ENCODE data around the gene RANBP17.
A peak's percentile ranks its signal among the peaks of the same experiment; 100 is the strongest.

Gene RANBP17

DNA sequence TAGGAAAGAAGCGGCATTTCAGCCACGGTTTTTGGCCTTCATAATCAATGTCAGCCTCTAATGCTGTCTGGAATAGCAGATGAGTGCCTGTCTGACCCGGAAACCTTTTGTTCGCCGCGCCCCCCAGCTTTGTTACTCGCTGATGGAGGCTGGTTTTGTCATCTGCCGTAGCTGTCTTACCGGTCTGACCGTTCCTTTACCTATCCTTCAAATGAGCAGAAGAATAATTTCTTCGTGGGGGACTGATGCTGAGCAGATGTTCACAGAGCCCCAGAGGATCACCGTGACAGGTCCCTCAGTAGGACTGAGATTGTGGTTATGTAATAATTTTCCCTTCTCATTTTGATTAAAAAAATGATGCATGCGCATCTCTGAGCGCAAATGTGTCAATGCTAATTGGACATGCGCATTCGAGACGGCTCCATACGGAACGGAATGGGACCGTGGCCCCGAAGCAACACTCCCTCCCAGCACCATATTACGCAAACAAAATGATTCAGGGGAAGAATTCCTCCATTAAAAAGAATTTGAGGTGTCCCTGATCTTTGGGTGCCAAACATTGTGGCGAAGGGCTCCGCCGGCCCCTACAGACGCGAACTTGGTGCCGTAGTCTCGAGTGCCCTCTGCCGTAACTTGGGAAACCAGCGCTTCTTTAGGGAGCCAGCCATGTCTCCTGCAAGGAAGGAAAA, 474.8 kb downstream of the RANBP17 start:
- 32 to 39% methylated on average over 31 of the region's 31 CpGs for WGBS, 2 experiments
- no peaks in the 10 kb centered on the region for H3K4me1 ChIP-seq (ENCODE audit: control insufficient read depth, insufficient read depth, low read length)
- no peaks in the 10 kb centered on the region for H3K36me3 ChIP-seq (ENCODE audit: control insufficient read depth, insufficient read depth, low read length)
- H3K4me3 ChIP-seq (ENCODE audit: insufficient read depth, low read depth, low read length) = peak overlapping the region; percentile 24
- no peaks in the 10 kb centered on the region for H3K9me3 ChIP-seq (ENCODE audit: control insufficient read depth, low read length)
- no peak overlapping the region for H3K27ac ChIP-seq (ENCODE audit: insufficient read depth, low read depth, low read length, poor library complexity, severe bottlenecking)
- H3K27me3 ChIP-seq (ENCODE audit: control insufficient read depth, insufficient read depth, low read length, poor library complexity, severe bottlenecking) = peaks cover 42% of the 10 kb centered on the region

DNA sequence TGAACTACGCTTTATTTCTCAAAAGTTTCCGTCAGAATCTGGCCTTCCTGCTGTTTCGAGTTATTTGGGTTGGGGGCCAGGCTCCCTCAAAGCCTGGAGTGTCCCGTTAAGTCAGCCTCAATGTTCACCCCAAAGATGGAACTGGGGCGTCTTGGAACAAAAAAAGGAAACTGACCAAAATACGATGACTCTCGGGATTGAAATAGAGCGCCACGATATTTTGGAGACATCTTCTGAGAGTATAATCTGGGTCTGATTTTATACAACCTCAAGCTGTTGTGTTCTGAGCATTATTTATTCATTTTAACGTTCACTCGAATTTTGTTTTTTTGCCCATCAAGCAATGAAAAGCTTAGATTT, 475.4 kb downstream of the RANBP17 start:
- Histone ChIP-seq H3K4me3 (ENCODE audit: insufficient read depth, low read depth, low read length) (peak overlapping the region; percentile 24), H3K27ac (ENCODE audit: insufficient read depth, low read depth, low read length, poor library complexity, severe bottlenecking) (no peak overlapping the region), H3K9me3 (ENCODE audit: control insufficient read depth, low read length) (no peaks in the 10 kb centered on the region), H3K36me3 (ENCODE audit: control insufficient read depth, insufficient read depth, low read length) (no peaks in the 10 kb centered on the region), H3K27me3 (ENCODE audit: control insufficient read depth, insufficient read depth, low read length, poor library complexity, severe bottlenecking) (peaks cover 42% of the 10 kb centered on the region), H3K4me1 (ENCODE audit: control insufficient read depth, insufficient read depth, low read length) (no peaks in the 10 kb centered on the region)
- 61 to 62% methylated on average over 11 of the region's 11 CpGs for WGBS, 2 experiments

DNA sequence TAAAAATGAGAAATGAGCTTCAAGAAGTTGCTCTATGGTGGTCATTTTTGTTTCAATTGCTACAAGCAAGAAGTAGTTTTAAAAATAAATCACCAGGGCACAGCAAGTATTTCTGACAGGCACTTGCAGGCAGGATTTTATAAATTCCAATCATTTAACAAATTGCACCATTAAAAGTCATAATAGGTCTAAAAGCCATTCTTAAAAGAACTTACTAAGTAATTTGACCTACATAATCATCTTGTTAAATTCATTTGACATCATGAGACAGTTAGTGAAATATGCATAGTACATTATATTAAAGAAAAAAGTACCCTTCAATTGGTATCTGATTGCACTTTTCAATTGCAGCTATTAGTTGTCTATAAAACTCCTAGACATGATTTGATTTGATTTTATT, 478.2 kb downstream of the RANBP17 start:
- Histone ChIP-seq H3K9me3 (ENCODE audit: control insufficient read depth, low read length) (no peaks in the 10 kb centered on the region), H3K4me1 (ENCODE audit: control insufficient read depth, insufficient read depth, low read length) (no peaks in the 10 kb centered on the region), H3K4me3 (ENCODE audit: insufficient read depth, low read depth, low read length) (no peak overlapping the region), H3K27me3 (ENCODE audit: control insufficient read depth, insufficient read depth, low read length, poor library complexity, severe bottlenecking) (peaks cover 33% of the 10 kb centered on the region), H3K27ac (ENCODE audit: insufficient read depth, low read depth, low read length, poor library complexity, severe bottlenecking) (no peak overlapping the region), H3K36me3 (ENCODE audit: control insufficient read depth, insufficient read depth, low read length) (no peaks in the 10 kb centered on the region)

DNA sequence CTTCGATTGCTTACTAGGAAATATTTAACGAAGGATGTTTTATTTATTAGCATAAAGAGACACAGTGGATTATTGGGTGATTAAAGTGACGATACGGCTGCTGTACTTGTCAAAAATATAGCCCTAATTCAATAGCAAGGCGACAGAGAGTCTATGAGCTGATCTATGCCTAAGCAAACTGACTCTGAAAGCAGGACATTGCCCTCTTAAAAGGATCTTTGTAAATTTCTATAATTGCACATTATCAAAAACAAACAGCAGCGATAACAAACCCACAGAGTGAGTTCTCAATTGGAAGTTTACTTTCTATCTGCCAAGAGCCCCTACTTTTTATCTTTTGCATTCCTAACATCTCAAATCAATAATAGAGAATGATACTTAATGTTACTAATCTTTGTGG, 478.7 kb downstream of the RANBP17 start:
- WGBS, 2 experiments = 86 to 93% methylated on average over 6 of the region's 6 CpGs
- Histone ChIP-seq H3K27ac (ENCODE audit: insufficient read depth, low read depth, low read length, poor library complexity, severe bottlenecking) (no peak overlapping the region), H3K36me3 (ENCODE audit: control insufficient read depth, insufficient read depth, low read length) (no peaks in the 10 kb centered on the region), H3K27me3 (ENCODE audit: control insufficient read depth, insufficient read depth, low read length, poor library complexity, severe bottlenecking) (peaks cover 28% of the 10 kb centered on the region), H3K9me3 (ENCODE audit: control insufficient read depth, low read length) (no peaks in the 10 kb centered on the region), H3K4me3 (ENCODE audit: insufficient read depth, low read depth, low read length) (no peak overlapping the region), H3K4me1 (ENCODE audit: control insufficient read depth, insufficient read depth, low read length) (no peaks in the 10 kb centered on the region)

DNA sequence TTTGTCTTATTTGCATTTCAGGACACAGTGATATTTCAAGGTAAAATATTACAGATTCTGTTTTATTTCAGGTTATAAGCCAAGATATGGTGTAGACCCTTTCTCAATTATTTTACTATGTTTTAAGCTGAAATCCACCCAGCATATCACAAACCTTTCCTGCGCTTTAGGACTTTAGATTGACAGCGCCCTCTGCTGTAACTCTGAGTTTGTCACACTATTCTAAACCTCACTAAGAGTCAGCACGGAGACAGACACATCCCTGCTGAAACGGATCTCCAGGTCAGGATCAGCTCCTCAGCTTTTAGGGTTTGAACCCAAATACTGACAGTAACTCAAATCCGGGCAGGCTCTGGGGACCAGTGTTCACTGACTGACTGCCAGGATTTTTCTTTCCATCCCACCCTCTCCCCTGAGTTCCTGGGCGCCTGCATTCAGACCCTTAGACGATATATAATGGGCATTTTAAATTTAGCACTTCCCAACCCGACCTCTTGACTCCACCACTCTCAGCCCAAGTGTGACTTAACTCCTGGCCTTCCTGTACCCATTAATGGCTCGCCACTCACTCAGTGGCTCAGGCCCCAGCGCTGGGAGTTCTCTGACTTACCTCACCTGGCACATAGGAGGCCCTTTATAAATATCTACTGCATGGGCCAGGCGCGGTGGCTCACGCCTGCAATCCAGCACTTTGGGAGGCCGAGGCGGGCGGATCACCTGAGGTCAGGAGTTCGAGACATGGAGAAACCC, 480.7 kb downstream of the RANBP17 start:
- H3K4me1 ChIP-seq (ENCODE audit: control insufficient read depth, insufficient read depth, low read length) = no peaks in the 10 kb centered on the region
- H3K27me3 ChIP-seq (ENCODE audit: control insufficient read depth, insufficient read depth, low read length, poor library complexity, severe bottlenecking) = peaks cover 8% of the 10 kb centered on the region
- H3K4me3 ChIP-seq (ENCODE audit: insufficient read depth, low read depth, low read length) = no peak overlapping the region
- 64% methylated on average over 17 of the region's 17 CpGs for WGBS, 2 experiments
- no peaks in the 10 kb centered on the region for H3K9me3 ChIP-seq (ENCODE audit: control insufficient read depth, low read length)
- no peak overlapping the region for H3K27ac ChIP-seq (ENCODE audit: insufficient read depth, low read depth, low read length, poor library complexity, severe bottlenecking)
- no peaks in the 10 kb centered on the region for H3K36me3 ChIP-seq (ENCODE audit: control insufficient read depth, insufficient read depth, low read length)

DNA sequence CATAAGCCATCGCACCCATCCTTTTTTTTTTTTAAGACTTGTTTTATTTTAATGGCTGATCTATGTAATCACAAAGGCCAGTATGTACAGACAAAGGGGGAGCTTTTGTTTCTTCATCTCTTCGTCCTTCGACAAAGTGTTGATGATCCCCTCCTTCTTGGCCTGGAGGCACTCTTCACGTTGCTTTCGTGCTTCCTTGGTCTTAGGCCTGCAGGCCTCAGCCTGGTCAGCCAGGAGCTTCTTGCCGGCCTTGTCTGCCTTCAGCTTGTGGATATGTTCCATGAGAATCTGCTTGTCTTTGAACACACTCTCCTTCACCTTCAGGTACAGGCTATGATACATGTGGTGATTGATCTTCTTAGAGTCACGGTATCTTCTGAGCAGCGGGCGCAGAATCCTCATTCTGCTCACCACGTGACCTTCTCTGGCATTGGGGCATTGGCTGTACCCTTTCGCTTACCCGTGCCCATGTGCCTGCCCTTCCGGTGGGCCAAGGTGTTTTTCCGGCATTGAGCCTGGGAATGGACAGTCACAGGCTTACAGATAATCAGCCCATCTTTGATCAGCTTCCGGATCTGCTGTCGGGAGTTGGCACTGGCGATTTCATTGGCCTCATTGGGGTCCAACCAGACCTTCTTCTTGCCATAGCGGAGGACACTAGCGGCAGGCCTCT, 483.3 kb downstream of the RANBP17 start:
- H3K4me3 ChIP-seq (ENCODE audit: insufficient read depth, low read depth, low read length) = no peak overlapping the region
- no peaks in the 10 kb centered on the region for H3K27me3 ChIP-seq (ENCODE audit: control insufficient read depth, insufficient read depth, low read length, poor library complexity, severe bottlenecking)
- no peaks in the 10 kb centered on the region for H3K9me3 ChIP-seq (ENCODE audit: control insufficient read depth, low read length)
- H3K27ac ChIP-seq (ENCODE audit: insufficient read depth, low read depth, low read length, poor library complexity, severe bottlenecking) = no peak overlapping the region
- 95% methylated on average over 19 of the region's 19 CpGs for WGBS, 2 experiments
- no peaks in the 10 kb centered on the region for H3K4me1 ChIP-seq (ENCODE audit: control insufficient read depth, insufficient read depth, low read length)
- H3K36me3 ChIP-seq (ENCODE audit: control insufficient read depth, insufficient read depth, low read length) = no peaks in the 10 kb centered on the region
